AG04449 (cell line): Measurements from ENCODE around the gene MS4A10.

Source experiments
- CTCF ChIA-PET: fragments of 350-600 bp; formaldehyde crosslinking; extraction: SDS; loops from one replicate; lab custom pipeline; 2021; ENCODE audit warnings: antibody characterized with exemption; lab: Yijun Ruan, JAX
- POLR2A ChIA-PET: fragments of 400-600, 350-600 bp; formaldehyde crosslinking; extraction: SDS; loops from one replicate; lab custom pipeline; 2020; ENCODE audit warnings: antibody characterized with exemption, inconsistent platforms; lab: Yijun Ruan, JAX
- DNase-seq: peaks from one replicate; pipeline ENCODE4 v3.0.0-alpha.2; 2010; ENCODE audit warnings: low read depth, low spot score
- H3K4me3 ChIP-seq: 2 replicates; pipeline ENCODE4 v1.5.1; 2011; ENCODE audit warnings: low read depth, mild to moderate bottlenecking, control low read depth, low read length
- CTCF ChIP-seq: IDR thresholded peaks from one replicate; pipeline ENCODE4 v1.5.1; 2011; ENCODE audit warnings: mild to moderate bottlenecking, moderate library complexity, low read length, control low read depth, inconsistent platforms; ENCODE audit not compliant: insufficient read depth; ENCODE audit errors: missing control alignments

Gene MS4A10

GRCh38 chr11:60844870-60845221 lies 59.7 kb downstream of the MS4A10 start:
- no peak overlapping the region; the same call in 1 of the 2 replicates for H3K4me3 ChIP-seq

GRCh38 chr11:60845338-60845737 lies 60.2 kb downstream of the MS4A10 start:
- POLR2A ChIA-PET = no interaction called here
- CTCF ChIA-PET = interaction anchor here (1.1 to 29.1 kb wide), 3 partner anchors 14 to 66 kb away, joined by 5 to 1087 read pairs (median 27); partner anchors contain the start of gene PRPF19
- DNase-seq = no peak
- TF ChIP-seq CTCF = no peak
- H3K4me3 ChIP-seq = no peak overlapping the region

More at GRCh38 chr11:60844870-60845221, 59.7 kb downstream of the MS4A10 start:
- CTCF ChIA-PET = interaction anchor here (1.1 to 29.1 kb wide), 4 partner anchors 14 to 67 kb away, joined by 3 to 1087 read pairs (median 16); partner anchors contain the start of gene PRPF19
- POLR2A ChIA-PET = no interaction called here
- no peak for TF ChIP-seq CTCF
- DNase-seq = no peak

GRCh38 chr11:60847281-60847680 lies 62.1 kb downstream of the MS4A10 start:
- CTCF ChIA-PET = interaction anchor here (1.3 to 29.1 kb wide), 3 partner anchors 16 to 49 kb away, joined by 5 to 1087 read pairs (median 27); partner anchors contain the start of gene PRPF19
- H3K4me3 ChIP-seq = no peak overlapping the region
- POLR2A ChIA-PET = no interaction called here
- no peak for TF ChIP-seq CTCF
- no peak for DNase-seq

GRCh38 chr11:60847896-60848295 lies 62.8 kb downstream of the MS4A10 start:
- ChIA-PET POLR2A (no interaction called here), CTCF (interaction anchor here (29.1 kb wide), 1 partner anchor 48 kb away, joined by 1087 read pairs; the partner anchor contains the start of gene PRPF19)
- no peak for TF ChIP-seq CTCF
- DNase-seq = no peak
- H3K4me3 ChIP-seq = no peak overlapping the region

- CTCF ChIA-PET = interaction anchor here (29.1 kb wide), 1 partner anchor 48 kb away, joined by 1087 read pairs; the partner anchor contains the start of gene PRPF19
- H3K4me3 ChIP-seq = no peak overlapping the region
- POLR2A ChIA-PET = no interaction called here
These were observed 63.6 kb downstream of the MS4A10 start for GRCh38 chr11:60848714-60849151.

More at GRCh38 chr11:60848714-60849151, 63.6 kb downstream of the MS4A10 start:
- no peak for DNase-seq
- TF ChIP-seq CTCF = no peak
